PC-3 (cell line): ENCODE results near the gene FZD8. TPM values are rescaled to one million over a fixed set of nuclear protein-coding genes. Genes with fewer than 3 reads are reported as not detected.
A peak's percentile ranks its signal among the peaks of the same experiment; 100 is the strongest.

Experiments
- ATAC-seq: fragments of 200-7000 bp; cut with Tn5 transposase; 2 replicates; pipeline ENCODE4 v1.9.1; 2020; ENCODE audit warnings: mild to moderate bottlenecking, moderate library complexity
- Bru-seq: library from RNA; stranded (reverse); fragments of 400-500 nt; gene quantifications from one replicate; lab custom pipeline; 2021; lab: Mats Ljungman, UMichigan
- BruChase-seq, 2 experiments: library from RNA; stranded (reverse); fragments of 400-500 nt; gene quantifications; one replicate each; lab custom pipeline; 2021; lab: Mats Ljungman, UMichigan
- BruUV-seq: library from RNA; stranded (reverse); fragments of 400-500 nt; replicated peaks from 2 replicates; lab custom pipeline; 2021; lab: Mats Ljungman, UMichigan
- CTCF ChIA-PET: fragments of 300-600 bp; sonication (Branson Sonifier 250); formaldehyde crosslinking; loops from one replicate; lab custom pipeline; 2022; ENCODE audit warnings: antibody characterized with exemption; lab: Charles Lee
- POLR2A ChIA-PET: fragments of 300-600 bp; sonication (Branson Sonifier 250); formaldehyde crosslinking; loops from one replicate; lab custom pipeline; 2022; ENCODE audit warnings: antibody characterized with exemption; ENCODE audit not compliant: unreplicated experiment; lab: Charles Lee
- DNase-seq: peaks from one replicate; pipeline ENCODE4 v3.0.0-alpha.2; 2015
- H2AFZ ChIP-seq: fragments of 300-600 bp; sonication (generic); 2 replicates; pipeline ENCODE4 v1.6.0; 2016; ENCODE audit warnings: antibody characterized with exemption, low read length
- H3F3A ChIP-seq: fragments of 300-600 bp; sonication (generic); one replicate; pipeline ENCODE4 v1.6.0; 2017; ENCODE audit warnings: antibody characterized with exemption, low read length, control low read depth, mild to moderate bottlenecking; ENCODE audit not compliant: unreplicated experiment
- H3K27ac ChIP-seq: fragments of 300-600 bp; sonication (generic); 2 replicates; pipeline ENCODE4 v1.5.1; 2016; ENCODE audit warnings: mild to moderate bottlenecking, low read length
- H3K27me3 ChIP-seq: fragments of 300-600 bp; sonication (generic); 2 replicates; pipeline ENCODE4 v1.6.1; 2016; ENCODE audit warnings: low read length, mixed read lengths
- H3K36me3 ChIP-seq: fragments of 300-600 bp; sonication (generic); 2 replicates; pipeline ENCODE4 v1.6.1; 2016; ENCODE audit warnings: low read depth, mixed run types, low read length, mixed read lengths
- H3K4me1 ChIP-seq: fragments of 300-600 bp; sonication (generic); 2 replicates; pipeline ENCODE4 v1.5.1; 2016; ENCODE audit warnings: low read length; ENCODE audit not compliant: insufficient read depth
- H3K4me2 ChIP-seq: fragments of 300-600 bp; sonication (generic); 2 replicates; pipeline ENCODE4 v1.6.0; 2016; ENCODE audit warnings: low read length
- H3K4me3 ChIP-seq: fragments of 300-600 bp; sonication (generic); 2 replicates; pipeline ENCODE4 v1.5.1; 2016; ENCODE audit warnings: mild to moderate bottlenecking, low read length, mixed read lengths
- H3K79me2 ChIP-seq: fragments of 300-600 bp; sonication (generic); 2 replicates; pipeline ENCODE4 v1.6.1; 2017; ENCODE audit warnings: low read length, mixed read lengths
- H3K9ac ChIP-seq: fragments of 300-600 bp; sonication (generic); 2 replicates; pipeline ENCODE4 v1.6.0; 2016; ENCODE audit warnings: mild to moderate bottlenecking, low read length
- H3K9me2 ChIP-seq: fragments of 300-600 bp; sonication (generic); replicated peaks from 2 replicates; pipeline ENCODE4 v1.6.1; 2016; ENCODE audit warnings: mixed run types, low read length, mixed read lengths
- H3K9me3 ChIP-seq: fragments of 300-600 bp; sonication (generic); 2 replicates; pipeline ENCODE4 v1.6.1; 2016; ENCODE audit warnings: low read length, mixed read lengths
- H4K20me1 ChIP-seq: fragments of 300-600 bp; sonication (generic); 2 replicates; pipeline ENCODE4 v1.6.1; 2016; ENCODE audit warnings: low read length, mixed read lengths
- CTCF ChIP-seq: fragments of 300-600 bp; sonication (generic); conservative IDR thresholded peaks from 2 replicates; pipeline ENCODE4 v1.5.1; 2017; ENCODE audit warnings: antibody characterized with exemption, low read depth, mild to moderate bottlenecking, low read length
- EZH2 ChIP-seq: fragments of 300-600 bp; sonication (generic); IDR thresholded peaks from one replicate; pipeline ENCODE4 v1.6.1; 2017; ENCODE audit warnings: antibody characterized with exemption, mild to moderate bottlenecking, low read length; ENCODE audit not compliant: unreplicated experiment
- EZH2phosphoT487 ChIP-seq: fragments of 300-600 bp; sonication (generic); IDR thresholded peaks from 2 replicates; pipeline ENCODE4 v1.6.1; 2018; ENCODE audit warnings: mild to moderate bottlenecking, antibody characterized with exemption, low read length, borderline replicate concordance
- intact Hi-C: fragments of 100-400 bp; cut with micrococcal nuclease; formaldehyde crosslinking; loops from 2 replicates; pipeline ENCODE4 v1.9.0; 2023
- long read RNA-seq: library from polyadenylated mRNA; unstranded; transcript quantifications from one replicate; pipeline ENCODE4 v2.0.0, GENCODE V29; 2021; ENCODE audit not compliant: unreplicated experiment
- total RNA-seq: library from RNA; depleted of rRNA; stranded (reverse); fragments of >200 nt; gene quantifications from 2 replicates; pipeline ENCODE4 v1.2.3, GENCODE V29; 2014; rRNA removed

The FZD8 gene
- total RNA-seq (275 and 375 TPM in 2 replicates), Bru-seq, nascent RNA (percentile 99 among the genes with signal in this experiment), BruChase-seq, experiment 1, labeled RNA remaining after a 6-hour chase (percentile 97 among the genes with signal in this experiment), BruChase-seq, experiment 2, labeled RNA remaining after a 2-hour chase (percentile 100 among the genes with signal in this experiment)
- long read RNA-seq, full-length matches to known transcripts, result 145 of 147 reads
- long read RNA-seq, partial matches to known transcripts, result 0 of 147 reads
- long read RNA-seq, other reads (novel, unspliced or antisense), result 2 of 147 reads

- Histone ChIP-seq H3K79me2 (peaks cover 54% of the 10 kb centered on the region), H3K4me1 (peaks cover 30% of the 10 kb centered on the region), H3F3A (peaks cover 17% of the 10 kb centered on the region), H3K9ac (peak within 1 kb of the TSS; percentile 86), H3K27me3 (no peaks in the 10 kb centered on the region), H3K27ac (peak within 1 kb of the TSS; percentile 62), H3K4me3 (peak within 1 kb of the TSS; percentile 80), H3K36me3 (peaks cover 14% of the 10 kb centered on the region), H2AFZ (peak within 1 kb of the TSS; percentile 86), H3K9me3 (no peaks in the 10 kb centered on the region), H3K4me2 (peak within 1 kb of the TSS; percentile 94), H4K20me1 (peaks cover 26% of the 10 kb centered on the region), H3K9me2 (no peaks in the 10 kb centered on the region)
- POLR2A ChIA-PET, result no interaction called here
- no TSS peak for BruUV-seq
- ATAC-seq (peak; percentile 73), DNase-seq (peak; percentile 100)
- intact Hi-C loops, result loop anchor here (1.0 to 2.0 kb wide), 9 partner anchors 153 to 1083 kb away; no protein-coding TSS in a partner anchor
- CTCF ChIA-PET, result no interaction called here
- TF ChIP-seq EZH2phosphoT487 (peak; percentile 88), CTCF (peak; percentile 60; the same call in 1 of the 2 replicates), EZH2 (no peak)
Measured at GRCh38 chr10:35642035-35642792, at the start of gene FZD8. Gene FZD8, minus strand, starts transcription at chr10:35642296. Its CDS starts 867 bp downstream, at chr10:35641429.

- no TSS peak for BruUV-seq
- no peak overlapping the region for H3K27ac ChIP-seq
- no peak overlapping the region for H2AFZ ChIP-seq
- peaks cover 13% of the 10 kb centered on the region for H3K4me1 ChIP-seq
- H3F3A ChIP-seq, result no peaks in the 10 kb centered on the region
- POLR2A ChIA-PET, result no interaction called here
- intact Hi-C loops, result no loop called here
- no peak overlapping the region for H3K4me3 ChIP-seq
- H3K79me2 ChIP-seq, result no peaks in the 10 kb centered on the region
- CTCF ChIA-PET, result no interaction called here
- no peak overlapping the region for H3K4me2 ChIP-seq
- H3K9ac ChIP-seq, result no peak overlapping the region
- TF ChIP-seq EZH2, result no peak
- no peak for TF ChIP-seq EZH2phosphoT487
- no peak for TF ChIP-seq CTCF
- no peaks in the 10 kb centered on the region for H4K20me1 ChIP-seq
- ATAC-seq, result no peak
- H3K27me3 ChIP-seq, result no peaks in the 10 kb centered on the region
- no peak for DNase-seq
- H3K36me3 ChIP-seq, result no peaks in the 10 kb centered on the region
- H3K9me3 ChIP-seq, result no peaks in the 10 kb centered on the region
- no peaks in the 10 kb centered on the region for H3K9me2 ChIP-seq
Measured at GRCh38 chr10:35691522-35692236, 49.6 kb upstream of the FZD8 start.
